ENCODE measurements around the gene REST.
"Not testable (repeated sequence)": the region's sequence is repeated elsewhere in the genome, so short reads cannot be mapped to it uniquely, and the experiment has no call there.

The REST gene

GRCh38 chr4:56892691-56893090, 15.0 kb upstream of the REST start:
- no peak overlapping the region for H3K4me3 ChIP-seq (ENCODE audit: low read length)
- H3K27ac ChIP-seq (ENCODE audit: low read depth, low read length): no peak overlapping the region
- H3K9ac ChIP-seq (ENCODE audit: low read length): no peak overlapping the region
- H3K4me1 ChIP-seq (ENCODE audit: control insufficient read depth, insufficient read depth, low read length): no peaks in the 10 kb centered on the region
- no peaks in the 10 kb centered on the region for H3K36me3 ChIP-seq (ENCODE audit: control insufficient read depth, insufficient read depth, low read length)
- no peaks in the 10 kb centered on the region for H3K27me3 ChIP-seq (ENCODE audit: control insufficient read depth, insufficient read depth, low read length)

GRCh38 chr4:56897842-56898241, 9.9 kb upstream of the REST start:
- H3K27me3 ChIP-seq (ENCODE audit: control insufficient read depth, insufficient read depth, low read length); H3K9ac ChIP-seq (ENCODE audit: low read length); H3K27ac ChIP-seq (ENCODE audit: low read depth, low read length); H3K4me3 ChIP-seq (ENCODE audit: low read length); H3K4me1 ChIP-seq (ENCODE audit: control insufficient read depth, insufficient read depth, low read length); H3K36me3 ChIP-seq (ENCODE audit: control insufficient read depth, insufficient read depth, low read length): not testable (repeated sequence)

DNA sequence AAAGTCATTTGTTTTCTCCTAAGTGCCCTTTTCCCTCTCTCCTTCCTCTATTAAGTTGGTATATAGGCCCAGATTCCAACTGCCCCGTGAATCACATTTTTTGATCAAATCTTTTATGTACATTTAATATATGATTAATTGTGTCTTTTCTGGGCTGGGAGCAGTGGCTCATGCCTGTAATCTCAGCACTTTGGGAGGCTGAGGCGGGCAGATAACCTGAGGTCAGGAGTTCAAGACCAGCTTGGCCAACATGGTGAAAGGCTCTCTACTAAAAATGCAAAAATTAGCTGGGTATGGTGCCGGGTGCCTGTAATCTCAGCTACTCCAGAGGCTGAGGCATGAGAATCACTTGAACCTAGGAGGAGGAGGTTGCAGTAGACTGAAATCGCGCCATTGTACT, 7.5 kb upstream of the REST start:
- not testable (repeated sequence) for H3K36me3 ChIP-seq (ENCODE audit: control insufficient read depth, insufficient read depth, low read length); H3K4me1 ChIP-seq (ENCODE audit: control insufficient read depth, insufficient read depth, low read length); H3K27me3 ChIP-seq (ENCODE audit: control insufficient read depth, insufficient read depth, low read length); H3K27ac ChIP-seq (ENCODE audit: low read depth, low read length); H3K4me3 ChIP-seq (ENCODE audit: low read length); H3K9ac ChIP-seq (ENCODE audit: low read length)

DNA sequence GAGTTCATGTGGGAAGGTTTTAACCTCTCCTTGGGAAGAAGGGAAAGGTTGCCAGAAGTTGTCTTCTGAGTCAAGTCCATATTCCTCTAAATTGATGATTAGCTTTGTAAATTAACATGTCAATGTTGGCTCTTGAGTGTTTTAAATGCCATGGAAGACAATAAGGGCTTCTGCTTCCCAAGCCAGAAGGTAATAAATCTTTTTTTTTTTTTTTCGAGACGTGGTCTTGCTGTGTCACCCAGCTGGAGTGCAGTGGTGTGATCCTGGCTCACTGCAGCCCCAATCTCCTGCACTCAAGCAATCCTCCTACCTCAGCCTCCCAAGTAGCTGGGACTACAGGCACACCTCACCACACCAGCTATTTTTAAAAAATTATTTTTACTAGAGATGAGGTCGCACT, 5.0 kb upstream of the REST start:
- Histone ChIP-seq H3K27ac (ENCODE audit: low read depth, low read length) (no peak overlapping the region), H3K9ac (ENCODE audit: low read length) (no peak overlapping the region), H3K4me1 (ENCODE audit: control insufficient read depth, insufficient read depth, low read length) (no peaks in the 10 kb centered on the region), H3K4me3 (ENCODE audit: low read length) (no peak overlapping the region), H3K27me3 (ENCODE audit: control insufficient read depth, insufficient read depth, low read length) (no peaks in the 10 kb centered on the region), H3K36me3 (ENCODE audit: control insufficient read depth, insufficient read depth, low read length) (no peaks in the 10 kb centered on the region)

DNA sequence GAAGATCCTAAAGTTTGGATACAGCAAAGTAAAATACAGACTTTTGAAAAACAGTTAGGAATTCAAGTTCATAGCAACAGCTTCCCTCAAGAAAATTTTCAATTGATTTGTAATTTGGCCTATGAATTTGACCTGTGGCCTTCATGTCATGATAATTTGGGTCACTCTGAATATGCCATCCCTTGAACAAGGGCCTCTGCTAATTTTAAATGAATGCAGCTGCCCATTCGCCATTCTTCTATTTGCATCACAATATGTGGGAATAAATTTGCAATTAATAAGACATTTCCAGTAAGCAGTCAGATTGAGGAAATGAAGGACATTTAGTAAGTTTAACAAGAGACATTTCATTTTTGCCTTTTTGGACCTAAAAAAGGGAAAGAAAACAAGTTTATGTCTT, 1.9 kb upstream of the REST start:
- Histone ChIP-seq H3K4me3 (ENCODE audit: low read length) (no peak overlapping the region), H3K27me3 (ENCODE audit: control insufficient read depth, insufficient read depth, low read length) (no peaks in the 10 kb centered on the region), H3K4me1 (ENCODE audit: control insufficient read depth, insufficient read depth, low read length) (no peaks in the 10 kb centered on the region), H3K36me3 (ENCODE audit: control insufficient read depth, insufficient read depth, low read length) (no peaks in the 10 kb centered on the region), H3K27ac (ENCODE audit: low read depth, low read length) (no peak overlapping the region), H3K9ac (ENCODE audit: low read length) (no peak overlapping the region)

DNA sequence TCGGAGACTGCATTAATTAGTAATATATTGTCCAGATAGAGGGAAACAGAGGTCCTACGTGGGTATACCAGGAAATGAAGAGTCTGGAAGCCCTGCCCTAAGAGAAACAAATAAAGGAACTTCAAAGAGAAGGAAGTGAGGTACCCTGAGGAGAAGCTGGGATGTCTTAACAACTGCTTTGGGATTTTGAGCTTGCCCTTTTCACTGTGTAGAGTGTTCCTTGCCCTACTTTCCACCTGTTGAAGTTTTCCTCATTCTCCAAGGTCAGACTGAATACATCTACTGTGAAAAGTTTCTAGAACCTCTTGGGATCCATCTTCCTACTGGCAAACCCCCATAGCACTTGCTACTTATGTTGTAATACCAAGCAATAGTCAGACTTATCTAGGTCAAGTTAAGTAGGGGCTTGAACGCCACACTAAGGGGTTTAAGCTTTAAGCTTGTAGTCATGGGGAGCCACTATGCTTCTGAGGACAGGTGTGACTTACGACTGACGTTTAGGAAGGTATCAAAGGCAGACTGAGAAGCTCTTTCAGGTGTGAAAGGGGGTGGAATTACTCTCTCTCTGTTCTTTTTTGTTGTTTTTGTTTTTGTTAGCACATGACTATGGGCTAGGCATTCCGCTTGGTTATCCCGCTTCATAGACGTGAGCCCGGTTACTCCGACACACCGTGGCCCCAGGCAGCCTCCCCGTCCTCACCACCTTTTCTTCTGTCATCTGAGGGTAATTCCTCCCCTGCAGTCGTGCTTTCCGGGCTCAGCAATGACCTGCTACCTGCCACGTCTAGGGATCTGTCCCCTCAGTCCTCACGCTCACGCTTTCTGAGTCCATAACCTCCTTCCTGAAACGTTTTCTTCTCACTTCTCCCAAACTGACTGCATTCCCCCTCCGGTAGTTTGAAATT, 959 bp upstream of the REST start:
- Histone ChIP-seq H3K4me1 (ENCODE audit: control insufficient read depth, insufficient read depth, low read length) (peaks cover 2% of the 10 kb centered on the region), H3K4me3 (ENCODE audit: low read length) (peak overlapping the region; percentile 81), H3K27ac (ENCODE audit: low read depth, low read length) (no peak overlapping the region), H3K9ac (ENCODE audit: low read length) (no peak overlapping the region), H3K36me3 (ENCODE audit: control insufficient read depth, insufficient read depth, low read length) (no peaks in the 10 kb centered on the region), H3K27me3 (ENCODE audit: control insufficient read depth, insufficient read depth, low read length) (no peaks in the 10 kb centered on the region)

DNA sequence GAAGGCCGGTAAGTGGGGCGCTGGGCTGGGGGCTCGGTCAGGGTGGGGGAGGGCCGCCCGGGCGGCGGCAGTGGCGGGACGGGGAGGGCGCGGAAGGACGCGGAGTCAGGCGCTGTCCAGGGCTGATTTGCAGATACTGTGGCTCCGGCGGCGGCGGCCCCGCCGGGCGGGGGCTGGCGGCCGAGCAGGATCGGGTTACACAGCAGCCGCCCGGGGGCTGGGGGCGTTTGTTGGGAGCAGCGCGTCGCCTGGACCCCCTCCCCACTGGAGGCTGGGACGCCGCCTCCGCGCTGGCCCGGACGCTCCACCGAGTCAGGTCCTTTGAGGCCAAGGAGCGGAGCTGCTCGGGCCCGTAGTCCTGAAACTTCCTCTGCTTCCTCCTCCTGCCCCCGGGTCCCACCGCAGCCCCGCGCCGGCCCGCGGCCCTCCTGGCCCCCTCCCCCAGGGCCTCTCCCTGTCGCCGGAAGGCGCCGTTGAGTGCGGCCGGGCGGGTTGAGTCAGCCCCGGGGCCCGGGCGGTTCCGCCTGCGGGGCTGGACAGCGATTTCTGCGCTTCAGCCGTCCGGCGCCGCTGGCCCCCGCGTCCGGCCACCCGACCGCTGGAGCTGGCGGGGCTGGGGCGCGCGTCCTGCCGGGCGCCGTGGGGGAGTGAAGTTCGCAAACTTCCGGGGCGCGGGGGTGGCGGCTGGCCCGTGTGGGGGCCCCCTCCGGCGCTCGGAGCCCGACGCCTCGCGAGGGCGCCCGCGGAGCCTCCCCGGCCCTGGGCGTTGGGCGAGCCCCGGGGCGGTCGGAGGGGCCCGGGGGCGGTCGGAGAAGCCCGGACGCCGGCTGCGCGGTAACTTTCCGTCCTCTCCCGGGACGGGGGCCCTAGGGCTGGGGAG, 746 bp downstream of the REST start:
- peaks cover 2% of the 10 kb centered on the region for H3K4me1 ChIP-seq (ENCODE audit: control insufficient read depth, insufficient read depth, low read length)

GRCh38 chr4:56909086-56909894, 1.6 kb downstream of the REST start:
- Histone ChIP-seq H3K4me3 (ENCODE audit: low read length) (peak overlapping the region; percentile 85), H3K4me1 (ENCODE audit: control insufficient read depth, insufficient read depth, low read length) (peaks cover 2% of the 10 kb centered on the region), H3K9ac (ENCODE audit: low read length) (peak overlapping the region; percentile 42), H3K36me3 (ENCODE audit: control insufficient read depth, insufficient read depth, low read length) (no peaks in the 10 kb centered on the region), H3K27ac (ENCODE audit: low read depth, low read length) (peak overlapping the region; percentile 71), H3K27me3 (ENCODE audit: control insufficient read depth, insufficient read depth, low read length) (no peaks in the 10 kb centered on the region)

More for the DNA sequence above, 746 bp downstream of the REST start:
- Histone ChIP-seq H3K9ac (ENCODE audit: low read length) (peak overlapping the region; percentile 42), H3K36me3 (ENCODE audit: control insufficient read depth, insufficient read depth, low read length) (no peaks in the 10 kb centered on the region), H3K27me3 (ENCODE audit: control insufficient read depth, insufficient read depth, low read length) (no peaks in the 10 kb centered on the region), H3K4me3 (ENCODE audit: low read length) (peak overlapping the region; percentile 85), H3K27ac (ENCODE audit: low read depth, low read length) (peak overlapping the region; percentile 71)

- no peaks in the 10 kb centered on the region for H3K36me3 ChIP-seq (ENCODE audit: control insufficient read depth, insufficient read depth, low read length)
- peak overlapping the region; percentile 85 for H3K4me3 ChIP-seq (ENCODE audit: low read length)
- no peak overlapping the region for H3K27ac ChIP-seq (ENCODE audit: low read depth, low read length)
- no peaks in the 10 kb centered on the region for H3K27me3 ChIP-seq (ENCODE audit: control insufficient read depth, insufficient read depth, low read length)
- H3K4me1 ChIP-seq (ENCODE audit: control insufficient read depth, insufficient read depth, low read length): peaks cover 2% of the 10 kb centered on the region
- no peak overlapping the region for H3K9ac ChIP-seq (ENCODE audit: low read length)
Observed at GRCh38 chr4:56910172-56910967, 2.7 kb downstream of the REST start.

- Histone ChIP-seq H3K27me3 (ENCODE audit: control insufficient read depth, insufficient read depth, low read length) (no peaks in the 10 kb centered on the region), H3K4me3 (ENCODE audit: low read length) (no peak overlapping the region), H3K4me1 (ENCODE audit: control insufficient read depth, insufficient read depth, low read length) (peaks cover 2% of the 10 kb centered on the region), H3K36me3 (ENCODE audit: control insufficient read depth, insufficient read depth, low read length) (peaks cover 3% of the 10 kb centered on the region), H3K27ac (ENCODE audit: low read depth, low read length) (no peak overlapping the region), H3K9ac (ENCODE audit: low read length) (no peak overlapping the region)
Observed at GRCh38 chr4:56914336-56914735, 6.6 kb downstream of the REST start.

DNA sequence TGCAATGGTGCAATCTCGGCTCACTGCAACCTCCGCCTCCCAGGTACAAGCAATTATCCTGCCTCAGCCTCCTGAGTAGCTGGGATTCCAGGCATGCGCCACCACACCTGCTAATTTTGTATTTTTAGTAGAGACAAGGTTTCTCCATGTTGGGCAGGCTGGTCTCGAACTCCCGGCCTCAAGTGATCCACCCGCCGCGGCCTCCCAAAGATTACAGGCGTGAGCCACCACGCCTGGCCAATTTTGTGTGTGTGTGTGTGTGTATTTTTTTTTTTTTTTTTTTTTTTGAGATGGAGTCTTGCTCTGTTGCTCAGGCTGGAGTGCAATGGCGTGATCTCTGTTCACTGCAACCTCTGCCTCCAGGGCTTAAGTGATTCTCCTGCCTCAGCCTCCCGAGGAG, 7.3 kb downstream of the REST start:
- H3K27me3 ChIP-seq (ENCODE audit: control insufficient read depth, insufficient read depth, low read length); H3K36me3 ChIP-seq (ENCODE audit: control insufficient read depth, insufficient read depth, low read length); H3K9ac ChIP-seq (ENCODE audit: low read length); H3K27ac ChIP-seq (ENCODE audit: low read depth, low read length); H3K4me1 ChIP-seq (ENCODE audit: control insufficient read depth, insufficient read depth, low read length); H3K4me3 ChIP-seq (ENCODE audit: low read length): not testable (repeated sequence)

Data from rectal smooth muscle tissue (tissue), 1 donor.